ENCODE measurements around the gene RGP1.

Gene RGP1

GRCh38 chr9:35798658-35799374 is 49.7 kb downstream of the RGP1 start:
- TF ChIP-seq CTCF (conservative IDR thresholded peaks at IDR 0.05; ENCODE audit: low read depth, low read length): no peak
- Histone ChIP-seq H3K27ac (no peak overlapping the region), H3K4me3 (IDR thresholded peaks at IDR 0.05; ENCODE audit: insufficient read depth, low read depth, low read length) (no peak overlapping the region), H4K20me1 (ENCODE audit: insufficient read depth) (no peaks in the 10 kb centered on the region), H2AFZ (ENCODE audit: low read depth) (no peak overlapping the region), H3K36me3 (ENCODE audit: insufficient read depth) (no peaks in the 10 kb centered on the region), H3K9ac (no peak overlapping the region), H3K79me2 (ENCODE audit: insufficient read depth, low read depth) (no peaks in the 10 kb centered on the region), H3K27me3 (ENCODE audit: insufficient read depth, low read depth) (no peaks in the 10 kb centered on the region), H3K4me2 (no peak overlapping the region; the same call in 1 of the 2 replicates), H3K4me1 (ENCODE audit: low read depth, poor library complexity, severe bottlenecking) (peaks cover 26% of the 10 kb centered on the region)

GRCh38 chr9:35800530-35800929 is 51.4 kb downstream of the RGP1 start:
- no peaks in the 10 kb centered on the region for H3K79me2 ChIP-seq (ENCODE audit: insufficient read depth, low read depth)
- TF ChIP-seq CTCF (conservative IDR thresholded peaks at IDR 0.05; ENCODE audit: low read depth, low read length): no peak
- H3K4me2 ChIP-seq: no peak overlapping the region
- H3K9ac ChIP-seq: no peak overlapping the region
- H3K4me1 ChIP-seq (ENCODE audit: low read depth, poor library complexity, severe bottlenecking): peaks cover 26% of the 10 kb centered on the region
- no peak overlapping the region for H2AFZ ChIP-seq (ENCODE audit: low read depth)
- H3K27me3 ChIP-seq (ENCODE audit: insufficient read depth, low read depth): no peaks in the 10 kb centered on the region
- H3K27ac ChIP-seq: no peak overlapping the region
- no peaks in the 10 kb centered on the region for H4K20me1 ChIP-seq (ENCODE audit: insufficient read depth)
- no peak overlapping the region for H3K4me3 ChIP-seq (IDR thresholded peaks at IDR 0.05; ENCODE audit: insufficient read depth, low read depth, low read length)
- no peaks in the 10 kb centered on the region for H3K36me3 ChIP-seq (ENCODE audit: insufficient read depth)

- H3K4me3 ChIP-seq (IDR thresholded peaks at IDR 0.05; ENCODE audit: insufficient read depth, low read depth, low read length): no peak overlapping the region
- no peaks in the 10 kb centered on the region for H3K36me3 ChIP-seq (ENCODE audit: insufficient read depth)
- no peaks in the 10 kb centered on the region for H3K79me2 ChIP-seq (ENCODE audit: insufficient read depth, low read depth)
- H3K9ac ChIP-seq: no peak overlapping the region
- H3K4me1 ChIP-seq (ENCODE audit: low read depth, poor library complexity, severe bottlenecking): peaks cover 26% of the 10 kb centered on the region
- no peaks in the 10 kb centered on the region for H4K20me1 ChIP-seq (ENCODE audit: insufficient read depth)
- TF ChIP-seq CTCF (conservative IDR thresholded peaks at IDR 0.05; ENCODE audit: low read depth, low read length): no peak
- H3K27ac ChIP-seq: no peak overlapping the region
- H2AFZ ChIP-seq (ENCODE audit: low read depth): no peak overlapping the region
- H3K4me2 ChIP-seq: no peak overlapping the region
- no peaks in the 10 kb centered on the region for H3K27me3 ChIP-seq (ENCODE audit: insufficient read depth, low read depth)
These were observed 52.4 kb downstream of the RGP1 start for GRCh38 chr9:35801328-35802128.

GRCh38 chr9:35806101-35806500 is 57.0 kb downstream of the RGP1 start:
- Histone ChIP-seq H3K4me3 (IDR thresholded peaks at IDR 0.05; ENCODE audit: insufficient read depth, low read depth, low read length) (no peak overlapping the region), H3K27ac (no peak overlapping the region), H3K79me2 (ENCODE audit: insufficient read depth, low read depth) (no peaks in the 10 kb centered on the region), H3K4me1 (ENCODE audit: low read depth, poor library complexity, severe bottlenecking) (peaks cover 11% of the 10 kb centered on the region), H3K27me3 (ENCODE audit: insufficient read depth, low read depth) (no peaks in the 10 kb centered on the region), H3K4me2 (no peak overlapping the region), H3K36me3 (ENCODE audit: insufficient read depth) (no peaks in the 10 kb centered on the region), H4K20me1 (ENCODE audit: insufficient read depth) (no peaks in the 10 kb centered on the region), H3K9ac (no peak overlapping the region), H2AFZ (ENCODE audit: low read depth) (no peak overlapping the region)
- no peak for TF ChIP-seq CTCF (conservative IDR thresholded peaks at IDR 0.05; ENCODE audit: low read depth, low read length)

Data from KMS-11 (cell line).